Medulla oblongata (tissue), 1 donor: Measurements from ENCODE around the gene ZNF25.
"Not testable (repeated sequence)": the region's sequence is repeated elsewhere in the genome, so short reads cannot be mapped to it uniquely, and the experiment has no call there.

ENCODE experiments used
- DNase-seq: peaks from one replicate; pipeline ENCODE4 v3.0.0-alpha.2; 2015; ENCODE audit errors: extremely low spot score

ZNF25 gene

DNA sequence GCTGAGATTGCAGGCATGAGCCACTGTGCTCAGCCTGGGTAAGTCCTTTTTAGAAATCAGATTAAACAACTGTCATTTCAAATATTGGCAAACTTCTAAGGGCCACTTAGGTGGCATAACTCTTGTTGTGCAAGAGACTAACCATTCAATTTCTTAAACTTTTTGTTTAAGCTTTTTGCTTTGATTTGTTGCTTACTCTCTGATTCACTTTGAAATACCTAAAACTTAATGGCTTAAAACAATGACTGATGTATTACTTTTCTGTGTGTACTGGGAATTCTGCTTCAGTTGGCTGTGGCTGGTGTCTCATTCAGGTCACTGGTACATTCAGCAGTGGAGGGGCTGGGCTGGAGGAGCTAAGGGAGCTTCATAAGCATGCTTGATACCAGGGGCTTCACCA is 28.9 kb downstream of the ZNF25 start:
- DNase-seq, result no peak

GRCh38 chr10:37937864-37938263 is 38.6 kb downstream of the ZNF25 start:
- no peak for DNase-seq

GRCh38 chr10:37934791-37935190 is 41.7 kb downstream of the ZNF25 start:
- no peak for DNase-seq

- no peak for DNase-seq
These were observed 46.0 kb downstream of the ZNF25 start for GRCh38 chr10:37930423-37930822.

DNA sequence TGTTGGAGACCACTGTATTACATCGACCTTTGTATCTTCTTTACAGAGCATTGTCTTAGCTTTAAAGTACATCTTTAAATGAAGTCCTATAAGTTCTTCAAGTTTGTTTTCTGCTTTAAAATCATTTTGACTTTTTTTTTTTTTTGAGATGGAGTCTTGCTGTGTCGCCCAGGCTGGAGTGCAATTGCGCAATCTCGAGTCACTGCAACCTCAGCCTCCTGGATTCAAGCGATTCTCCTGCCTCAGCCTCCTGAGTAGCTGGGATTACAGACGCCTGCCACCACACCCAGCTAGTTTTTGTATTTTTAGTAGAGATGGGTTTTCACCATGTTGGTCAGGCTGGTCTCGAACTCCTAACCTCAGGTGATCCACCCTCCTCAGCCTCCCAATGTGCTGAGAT is 68.3 kb downstream of the ZNF25 start:
- DNase-seq, result not testable (repeated sequence)

DNA sequence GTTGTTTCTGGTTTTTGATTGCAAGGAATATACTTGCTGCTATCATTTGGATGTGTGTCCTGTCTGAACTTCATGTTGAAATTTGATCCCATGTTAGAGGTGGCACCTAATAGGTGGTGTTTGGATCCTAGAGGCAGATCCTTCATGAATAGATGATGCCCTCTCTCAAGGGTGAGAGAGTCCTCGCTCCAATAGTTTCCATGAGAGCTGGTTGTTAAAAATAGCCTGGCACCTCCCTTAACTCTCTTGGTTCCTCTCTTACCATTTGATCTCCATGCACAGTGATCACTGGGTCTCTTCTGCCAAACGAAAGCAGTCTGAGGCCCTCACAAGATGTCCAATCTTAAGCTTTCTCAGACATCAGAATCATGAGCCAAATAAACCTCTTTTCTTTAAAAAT is 70.1 kb downstream of the ZNF25 start:
- no peak for DNase-seq
